Endothelial cell of umbilical vein (primary cell): ENCODE measurements around the gene GRIA4. TPM values are rescaled to one million over a fixed set of nuclear protein-coding genes. Genes with fewer than 3 reads are reported as not detected.

Experiments
- BruUV-seq: library from RNA; stranded (reverse); fragments of 400-500 nt; replicated peaks from 2 replicates; lab custom pipeline; 2021; lab: Mats Ljungman, UMichigan
- CTCF ChIA-PET: fragments of 300-600, 350-600 bp; sonication (Branson Sonifier 250); formaldehyde crosslinking; loops from one replicate; lab custom pipeline; 2021; ENCODE audit warnings: antibody characterized with exemption, inconsistent platforms; lab: Charles Lee
- POLR2A ChIA-PET: fragments of 300-600, 350-600 bp; sonication (Branson Sonifier 250); formaldehyde crosslinking; loops from one replicate; lab custom pipeline; 2021; ENCODE audit warnings: antibody characterized with exemption, inconsistent platforms; lab: Charles Lee
- DNase-seq: peaks from one replicate; pipeline ENCODE4 v3.0.0-alpha.2; 2011; ENCODE audit warnings: low read depth, low spot score
- FAIRE-seq: peaks from 2 replicates; lab custom pipeline; 2011; peaks lifted over from hg19 to GRCh38; lab: Jason Lieb, UNC
- H2AFZ ChIP-seq: 2 replicates; pipeline ENCODE4 v1.6.0; 2012; ENCODE audit warnings: low read depth, low read length, control low read depth, inconsistent platforms
- H3K27ac ChIP-seq: 2 replicates; pipeline ENCODE4 v1.5.1; 2011; ENCODE audit warnings: low read depth, mild to moderate bottlenecking, control low read depth, low read length, moderate library complexity; ENCODE audit not compliant: insufficient read depth
- H3K27me3 ChIP-seq, 2 experiments: 2 replicates each; pipeline versions ENCODE4 v1.6.0 to v1.6.1; 2011; ENCODE audit warnings: low read length in 2 of 2, mixed read lengths in 1 of 2; ENCODE audit not compliant: control insufficient read depth in 2 of 2, insufficient read depth in 2 of 2
- H3K36me3 ChIP-seq, 2 experiments: 2 replicates in 1 of 2; 3 replicates in 1 of 2; pipeline ENCODE4 v1.5.1; 2011; ENCODE audit warnings: low read length in 2 of 2, mild to moderate bottlenecking in 1 of 2, moderate library complexity in 1 of 2; ENCODE audit not compliant: control insufficient read depth in 2 of 2, insufficient read depth in 2 of 2; ENCODE audit errors: extremely low read depth in 1 of 2
- H3K4me1 ChIP-seq: 3 replicates; pipeline ENCODE4 v1.5.1; 2011; ENCODE audit warnings: mild to moderate bottlenecking, low read length; ENCODE audit not compliant: control insufficient read depth, insufficient read depth; ENCODE audit errors: extremely low read depth
- H3K4me2 ChIP-seq: 2 replicates; pipeline ENCODE4 v1.6.1; 2011; ENCODE audit warnings: low read length, control low read depth, mixed read lengths; ENCODE audit not compliant: insufficient read depth
- H3K4me3 ChIP-seq, 3 experiments: fragments of 200-600 bp in 1 of 3; sonication (generic), shearing (Covaris generic) in 1 of 3; replicated peaks in 1 of 3; 2 replicates each; pipeline ENCODE4 v1.5.1; 2011 to 2016; ENCODE audit warnings: control low read depth in 3 of 3, low read length in 3 of 3, mild to moderate bottlenecking in 2 of 3, inconsistent platforms in 1 of 3, low read depth in 1 of 3, moderate library complexity in 1 of 3; ENCODE audit not compliant: insufficient read depth in 1 of 3
- H3K79me2 ChIP-seq: 2 replicates; pipeline ENCODE4 v1.6.0; 2012; ENCODE audit warnings: low read length, inconsistent platforms; ENCODE audit not compliant: control insufficient read depth, insufficient read depth
- H3K9ac ChIP-seq: replicated peaks from 2 replicates; pipeline ENCODE3; 2011; ENCODE audit warnings: low read length, control low read depth; ENCODE audit not compliant: insufficient read depth; ENCODE audit errors: extremely low read depth
- H3K9me1 ChIP-seq: replicated peaks from 3 replicates; pipeline ENCODE4 v1.6.0; 2011; ENCODE audit warnings: mild to moderate bottlenecking, low read length; ENCODE audit not compliant: control insufficient read depth, insufficient read depth; ENCODE audit errors: extremely low read depth
- H3K9me3 ChIP-seq: replicated peaks from 2 replicates; pipeline ENCODE4 v1.5.1; 2012; ENCODE audit warnings: low read length, inconsistent platforms; ENCODE audit not compliant: control insufficient read depth, insufficient read depth
- H4K20me1 ChIP-seq: replicated peaks from 2 replicates; pipeline ENCODE3; 2011; ENCODE audit warnings: mild to moderate bottlenecking, low read length; ENCODE audit not compliant: control insufficient read depth, insufficient read depth; ENCODE audit errors: extremely low read depth
- CTCF ChIP-seq, 2 donors: IDR thresholded peaks; 1 replicate in 1 of 2; 2 replicates in 1 of 2; pipeline ENCODE4 v1.5.1; 2011; ENCODE audit warnings: low read length in 2 of 2, mild to moderate bottlenecking in 2 of 2, moderate library complexity in 2 of 2, control low read depth in 1 of 2, inconsistent platforms in 1 of 2, low read depth in 1 of 2; ENCODE audit not compliant: insufficient read depth in 1 of 2; ENCODE audit errors: extremely low read depth in 1 of 2
- EZH2 ChIP-seq: IDR thresholded peaks from 2 replicates; pipeline ENCODE4 v1.6.1; 2012; ENCODE audit warnings: borderline replicate concordance, low read depth, mild to moderate bottlenecking, moderate library complexity, low read length, inconsistent platforms; ENCODE audit not compliant: severe bottlenecking
- FOS ChIP-seq: IDR thresholded peaks from 2 replicates; pipeline ENCODE4 v1.6.1; 2011; ENCODE audit warnings: mild to moderate bottlenecking, low read length, moderate library complexity, borderline replicate concordance; ENCODE audit not compliant: insufficient read depth
- GATA2 ChIP-seq: IDR thresholded peaks from 2 replicates; pipeline ENCODE4 v1.7.0; 2011; ENCODE audit warnings: low read depth, mild to moderate bottlenecking, moderate library complexity, mixed read lengths, low read length; ENCODE audit not compliant: insufficient read length, insufficient read depth
- JUN ChIP-seq: IDR thresholded peaks from 2 replicates; pipeline ENCODE4 v1.6.1; 2011; ENCODE audit warnings: borderline replicate concordance, low read depth; ENCODE audit not compliant: insufficient read length, insufficient read depth
- POLR2A ChIP-seq: IDR thresholded peaks from 2 replicates; pipeline ENCODE4 v1.6.1; 2012; ENCODE audit warnings: low read depth, mild to moderate bottlenecking, control low read depth, low read length
- POLR2AphosphoS5 ChIP-seq: IDR thresholded peaks from 2 replicates; pipeline ENCODE4 v1.6.1; 2012; ENCODE audit warnings: low read depth, mild to moderate bottlenecking, control low read depth, low read length, moderate library complexity; ENCODE audit not compliant: insufficient read depth
- dilution Hi-C: fragments of 300-500 bp; cut with MboI; formaldehyde crosslinking; loops from one replicate; pipeline ENCODE4 v1.15.0; 2019; ENCODE audit warnings: low sequenced_read_pairs; ENCODE audit not compliant: extremely low pct_ligation_motif_present
- intact Hi-C: fragments of 100-400 bp; cut with micrococcal nuclease; formaldehyde crosslinking; loops from one replicate; pipeline ENCODE4 v1.10.0; 2022
- polyA plus RNA-seq, 4 experiments: library from polyadenylated mRNA; depleted of rRNA in 3 of 4; stranded (reverse) in 3 of 4; unstranded in 1 of 4; fragments of >200 nt; gene quantifications; 2 replicates each; pipeline versions ENCODE4 v1.2.1 to v1.2.3, GENCODE V29; 2011 to 2012; ENCODE audit warnings: missing spikeins in 1 of 4
- total RNA-seq: library from RNA; stranded (reverse); gene quantifications from 2 replicates; pipeline ENCODE4 v1.2.3, GENCODE V29; 2021
- TF ChIP-seq, protein P1 (sequence below): IDR thresholded peaks from 2 replicates; pipeline ENCODE4 v1.6.1; 2011; ENCODE audit not compliant: insufficient read depth, insufficient read length

Gene GRIA4
- total and polyA plus RNA-seq, 2 donors (not counting 3 experiments of a cell fraction or from before 2014, with no cell fraction given) = not detected

- no peak overlapping the region for H2AFZ ChIP-seq
- CTCF ChIA-PET = no interaction called here
- dilution Hi-C loops = no loop called here
- intact Hi-C loops = no loop called here
- no peak overlapping the region for H3K4me3 ChIP-seq
- no peaks in the 10 kb centered on the region for H3K9me1 ChIP-seq
- H4K20me1 ChIP-seq = no peaks in the 10 kb centered on the region
- no peaks in the 10 kb centered on the region for H3K79me2 ChIP-seq
- TF ChIP-seq GATA2 (no peak), CTCF (IDR thresholded peaks at IDR 0.05; ENCODE audit: extremely low read depth in 1 of 2, insufficient read depth in 1 of 2, low read depth in 1 of 2, low read length in 2 of 2) (no peak), JUN (no peak), POLR2A (no peak), POLR2AphosphoS5 (no peak), FOS (no peak), EZH2 (no peak)
- TF ChIP-seq, protein P1, sequence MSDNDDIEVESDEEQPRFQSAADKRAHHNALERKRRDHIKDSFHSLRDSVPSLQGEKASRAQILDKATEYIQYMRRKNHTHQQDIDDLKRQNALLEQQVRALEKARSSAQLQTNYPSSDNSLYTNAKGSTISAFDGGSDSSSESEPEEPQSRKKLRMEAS = no peak
- DNase-seq (no peak), FAIRE-seq (no peak)
- BruUV-seq = no TSS peak
- H3K27me3 ChIP-seq = no peaks in the 10 kb centered on the region
- no peaks in the 10 kb centered on the region for H3K4me1 ChIP-seq
- H3K27ac ChIP-seq = no peak overlapping the region
- no peaks in the 10 kb centered on the region for H3K9me3 ChIP-seq
- POLR2A ChIA-PET = no interaction called here
- H3K9ac ChIP-seq = no peak overlapping the region
- no peak overlapping the region for H3K4me2 ChIP-seq
- H3K36me3 ChIP-seq = no peaks in the 10 kb centered on the region
These were observed 350.7 kb downstream of the GRIA4 start for GRCh38 chr11:105960252-105961245.
